ENCODE results near the gene ANKRD33.

DNA sequence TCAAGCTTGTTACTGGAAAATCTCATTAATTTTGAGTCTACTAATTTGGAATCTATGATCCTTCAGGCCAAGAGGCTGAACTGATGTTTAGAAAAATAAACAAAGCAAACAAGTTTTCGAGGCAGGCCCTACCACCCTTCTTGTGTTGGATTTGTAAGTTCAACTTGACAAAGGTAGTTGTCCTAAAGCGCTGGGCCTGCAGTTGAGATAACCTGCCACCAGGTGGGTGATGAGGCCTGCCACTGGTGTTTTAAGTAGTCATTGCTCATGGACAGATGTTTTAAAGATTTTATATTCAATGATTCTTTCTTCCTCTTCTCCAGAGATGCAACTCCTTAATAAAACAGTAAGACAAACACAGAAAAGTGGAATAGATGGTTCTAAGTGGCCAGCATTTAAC lies 38.8 kb downstream of the ANKRD33 start:
- no peak for TF ChIP-seq EZH2phosphoT487 (IDR thresholded peaks at IDR 0.05; ENCODE audit: low read length)
- TF ChIP-seq, protein P1, sequence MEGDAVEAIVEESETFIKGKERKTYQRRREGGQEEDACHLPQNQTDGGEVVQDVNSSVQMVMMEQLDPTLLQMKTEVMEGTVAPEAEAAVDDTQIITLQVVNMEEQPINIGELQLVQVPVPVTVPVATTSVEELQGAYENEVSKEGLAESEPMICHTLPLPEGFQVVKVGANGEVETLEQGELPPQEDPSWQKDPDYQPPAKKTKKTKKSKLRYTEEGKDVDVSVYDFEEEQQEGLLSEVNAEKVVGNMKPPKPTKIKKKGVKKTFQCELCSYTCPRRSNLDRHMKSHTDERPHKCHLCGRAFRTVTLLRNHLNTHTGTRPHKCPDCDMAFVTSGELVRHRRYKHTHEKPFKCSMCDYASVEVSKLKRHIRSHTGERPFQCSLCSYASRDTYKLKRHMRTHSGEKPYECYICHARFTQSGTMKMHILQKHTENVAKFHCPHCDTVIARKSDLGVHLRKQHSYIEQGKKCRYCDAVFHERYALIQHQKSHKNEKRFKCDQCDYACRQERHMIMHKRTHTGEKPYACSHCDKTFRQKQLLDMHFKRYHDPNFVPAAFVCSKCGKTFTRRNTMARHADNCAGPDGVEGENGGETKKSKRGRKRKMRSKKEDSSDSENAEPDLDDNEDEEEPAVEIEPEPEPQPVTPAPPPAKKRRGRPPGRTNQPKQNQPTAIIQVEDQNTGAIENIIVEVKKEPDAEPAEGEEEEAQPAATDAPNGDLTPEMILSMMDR (IDR thresholded peaks at IDR 0.05; ENCODE audit: low read length) = peak; percentile 66
- TF ChIP-seq EZH2 (optimal IDR thresholded peaks at IDR 0.05; ENCODE audit: low read depth, low read length) = no peak
